ENCODE data around the gene E2F1. TPM values are rescaled to one million over a fixed set of nuclear protein-coding genes. Genes with fewer than 3 reads are reported as not detected.

Gene E2F1
- total and polyA plus RNA-seq, 10 donors = 2.5 to 6.9 (median 5.0) TPM

GRCh38 chr20:33681288-33681687 is 4.9 kb downstream of the E2F1 start:
- 82 to 98% (median 88%) methylated on average over 4 to 5 of the region's 5 CpGs for WGBS, 5 donors
- Histone ChIP-seq H3K27me3 (replicated peaks in 1 of 7) (no peaks in the 10 kb centered on the region), H3K9me3 (no peaks in the 10 kb centered on the region), H3K36me3 (peaks cover 0 to 8% (median 0%) of the 10 kb centered on the region in 6 donors), H3K4me1 (peaks cover 8 to 43% (median 28%) of the 10 kb centered on the region in 6 donors), H3K4me3 (no peak overlapping the region), H3K27ac (no peak overlapping the region)
- intact Hi-C loops (cut with DNase I; ENCODE audit: low total_unique reads) = no loop called here
- no peak for TF ChIP-seq POLR2AphosphoS5 (IDR thresholded peaks at IDR 0.05)
- no peak for TF ChIP-seq POLR2A (IDR thresholded peaks at IDR 0.05)
- TF ChIP-seq CTCF (IDR thresholded peaks at IDR 0.05 in 8 of 11, conservative IDR thresholded peaks at IDR 0.05 in 3 of 11) = no peak
- DNase-seq = no peak

- H3K36me3 ChIP-seq = peaks cover 0 to 8% (median 0%) of the 10 kb centered on the region in 6 donors
- peaks cover 7 to 48% (median 33%) of the 10 kb centered on the region in 6 donors for H3K4me1 ChIP-seq
- WGBS, 5 donors = 87 to 98% (median 98%) methylated on average over 2 of the region's 2 CpGs
- no peaks in the 10 kb centered on the region for H3K27me3 ChIP-seq (replicated peaks in 1 of 7)
- no peaks in the 10 kb centered on the region for H3K9me3 ChIP-seq
- intact Hi-C loops (cut with DNase I; ENCODE audit: low total_unique reads) = no loop called here
- DNase-seq = no peak
- H3K27ac ChIP-seq = no peak overlapping the region
- TF ChIP-seq POLR2A (IDR thresholded peaks at IDR 0.05) (no peak), POLR2AphosphoS5 (IDR thresholded peaks at IDR 0.05) (no peak), CTCF (IDR thresholded peaks at IDR 0.05 in 8 of 11, conservative IDR thresholded peaks at IDR 0.05 in 3 of 11) (no peak)
- no peak overlapping the region for H3K4me3 ChIP-seq
These were observed 5.5 kb downstream of the E2F1 start for GRCh38 chr20:33680686-33681085.

- TF ChIP-seq CTCF (IDR thresholded peaks at IDR 0.05 in 8 of 11, conservative IDR thresholded peaks at IDR 0.05 in 3 of 11) (peak in 1 of 11 experiments; percentile 12), POLR2A (IDR thresholded peaks at IDR 0.05) (no peak), POLR2AphosphoS5 (IDR thresholded peaks at IDR 0.05) (peak in 2 of 3 donors; percentile 38 to 39)
- intact Hi-C loops (cut with DNase I; ENCODE audit: low total_unique reads) = no loop called here
- no peak overlapping the region for H3K4me3 ChIP-seq
- peak overlapping the region in 3 of 8 donors; percentile 15 to 48 (median 40) for H3K27ac ChIP-seq
- peak; percentile 86 for DNase-seq
- no peaks in the 10 kb centered on the region for H3K9me3 ChIP-seq
- peaks cover 0 to 8% (median 0%) of the 10 kb centered on the region in 6 donors for H3K36me3 ChIP-seq
- H3K27me3 ChIP-seq (replicated peaks in 1 of 7) = no peaks in the 10 kb centered on the region
- peaks cover 5 to 48% (median 32%) of the 10 kb centered on the region in 6 donors for H3K4me1 ChIP-seq
- WGBS, 5 donors = 40 to 79% (median 71%) methylated on average over 3 to 20 of the region's 20 CpGs
These were observed 6.3 kb downstream of the E2F1 start for GRCh38 chr20:33679758-33680485.

GRCh38 chr20:33677991-33678702 is 8.0 kb downstream of the E2F1 start:
- no peak overlapping the region for H3K27ac ChIP-seq
- H3K4me1 ChIP-seq = peaks cover 13 to 50% (median 44%) of the 10 kb centered on the region in 6 donors
- WGBS, 5 donors = 89 to 96% (median 92%) methylated on average over 11 to 15 of the region's 15 CpGs

More at GRCh38 chr20:33677991-33678702, 8.0 kb downstream of the E2F1 start:
- intact Hi-C loops (cut with DNase I; ENCODE audit: low total_unique reads) = no loop called here
- Histone ChIP-seq H3K9me3 (no peaks in the 10 kb centered on the region), H3K4me3 (no peak overlapping the region), H3K27me3 (replicated peaks in 1 of 7) (no peaks in the 10 kb centered on the region), H3K36me3 (peaks cover 0 to 8% (median 0%) of the 10 kb centered on the region in 6 donors)
- no peak for DNase-seq
- no peak for TF ChIP-seq POLR2AphosphoS5 (IDR thresholded peaks at IDR 0.05)
- no peak for TF ChIP-seq CTCF (IDR thresholded peaks at IDR 0.05 in 8 of 11, conservative IDR thresholded peaks at IDR 0.05 in 3 of 11)
- no peak for TF ChIP-seq POLR2A (IDR thresholded peaks at IDR 0.05)

Data from spleen (tissue), 11 donors.